OCI-LY1 (cell line): ENCODE data around the gene NOS3.

Source experiments
- CTCF ChIP-seq: fragments of 200-600 bp; sonication (generic), shearing (Covaris generic); IDR thresholded peaks from 2 replicates; pipeline ENCODE4 v1.5.1; 2017; ENCODE audit warnings: mild to moderate bottlenecking, antibody characterized with exemption, low read length, moderate library complexity, mixed read lengths
- EZH2 ChIP-seq: fragments of 200-600 bp; sonication (generic), shearing (Covaris generic); IDR thresholded peaks from 2 replicates; pipeline ENCODE4 v1.8.0; 2017; ENCODE audit warnings: borderline replicate concordance, mixed run types, mild to moderate bottlenecking, antibody characterized with exemption, low read length, moderate library complexity, mixed read lengths

GRCh38 chr7:150994838-150995510 lies 4.2 kb downstream of the NOS3 start:
- TF ChIP-seq EZH2: no peak
- TF ChIP-seq CTCF: no peak
